Measurements from ENCODE around the gene ARHGEF10L.

The ARHGEF10L gene

GRCh38 chr1:17569200-17570139, 30.0 kb downstream of the ARHGEF10L start:
- DNase-seq: no peak

GRCh38 chr1:17570228-17570627, 30.7 kb downstream of the ARHGEF10L start:
- no peak for DNase-seq

- DNase-seq: no peak
Measured at GRCh38 chr1:17572264-17572985, 32.9 kb downstream of the ARHGEF10L start.

- DNase-seq: no peak
Measured at GRCh38 chr1:17573518-17574041, 34.1 kb downstream of the ARHGEF10L start.

GRCh38 chr1:17574516-17574915, 35.0 kb downstream of the ARHGEF10L start:
- DNase-seq: peak in 1 of 2 experiments; percentile 19

- DNase-seq: no peak
Measured at GRCh38 chr1:17575797-17576518, 36.5 kb downstream of the ARHGEF10L start.

- no peak for DNase-seq
Measured at GRCh38 chr1:17576519-17576853, 37.0 kb downstream of the ARHGEF10L start.

GRCh38 chr1:17577907-17578297, 38.4 kb downstream of the ARHGEF10L start:
- no peak for DNase-seq

GRCh38 chr1:17579951-17580939, 40.7 kb downstream of the ARHGEF10L start:
- no peak for DNase-seq

- peak; percentile 27 to 67 for DNase-seq
Measured at GRCh38 chr1:17581389-17582123, 42.1 kb downstream of the ARHGEF10L start.

GRCh38 chr1:17582124-17582774, 42.8 kb downstream of the ARHGEF10L start:
- DNase-seq: no peak

- DNase-seq: no peak
Measured at GRCh38 chr1:17584539-17584938, 45.0 kb downstream of the ARHGEF10L start.

GRCh38 chr1:17585266-17585987, 45.9 kb downstream of the ARHGEF10L start:
- no peak for DNase-seq

- DNase-seq: no peak
Measured at GRCh38 chr1:17586172-17586964, 46.9 kb downstream of the ARHGEF10L start.

- DNase-seq: no peak
Measured at GRCh38 chr1:17587693-17588047, 48.2 kb downstream of the ARHGEF10L start.

- no peak for DNase-seq
Measured at GRCh38 chr1:17588048-17588871, 48.8 kb downstream of the ARHGEF10L start.

- no peak for DNase-seq
Measured at GRCh38 chr1:17591814-17592430, 52.4 kb downstream of the ARHGEF10L start.

- no peak for DNase-seq
Measured at GRCh38 chr1:17594026-17594425, 54.5 kb downstream of the ARHGEF10L start.
